ENCODE results near the gene PLA2G2C.

DNA sequence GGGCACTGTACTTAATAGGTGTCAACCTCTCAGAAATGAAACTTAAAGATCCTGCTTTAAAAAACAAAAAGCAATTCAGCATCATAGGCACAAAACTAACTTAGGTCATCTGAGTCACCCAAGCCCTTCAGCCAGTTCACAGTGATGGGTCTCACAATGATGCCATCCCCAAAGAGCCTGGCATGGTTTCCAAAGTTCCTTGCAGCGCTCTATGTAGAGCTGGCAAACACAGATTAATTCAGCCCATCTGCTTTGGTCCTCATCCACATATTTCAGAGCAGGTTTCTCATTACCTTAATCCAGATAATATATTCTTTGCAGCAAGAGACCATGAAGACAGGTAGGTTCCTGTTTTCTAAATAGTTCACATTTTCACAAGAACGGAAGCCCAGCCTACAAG is 14.6 kb upstream of the PLA2G2C start:
- TF ChIP-seq ZNF274 (IDR thresholded peaks at IDR 0.05; ENCODE audit: borderline replicate concordance, extremely low read depth, low read length), result no peak
- TF ChIP-seq, protein P1, sequence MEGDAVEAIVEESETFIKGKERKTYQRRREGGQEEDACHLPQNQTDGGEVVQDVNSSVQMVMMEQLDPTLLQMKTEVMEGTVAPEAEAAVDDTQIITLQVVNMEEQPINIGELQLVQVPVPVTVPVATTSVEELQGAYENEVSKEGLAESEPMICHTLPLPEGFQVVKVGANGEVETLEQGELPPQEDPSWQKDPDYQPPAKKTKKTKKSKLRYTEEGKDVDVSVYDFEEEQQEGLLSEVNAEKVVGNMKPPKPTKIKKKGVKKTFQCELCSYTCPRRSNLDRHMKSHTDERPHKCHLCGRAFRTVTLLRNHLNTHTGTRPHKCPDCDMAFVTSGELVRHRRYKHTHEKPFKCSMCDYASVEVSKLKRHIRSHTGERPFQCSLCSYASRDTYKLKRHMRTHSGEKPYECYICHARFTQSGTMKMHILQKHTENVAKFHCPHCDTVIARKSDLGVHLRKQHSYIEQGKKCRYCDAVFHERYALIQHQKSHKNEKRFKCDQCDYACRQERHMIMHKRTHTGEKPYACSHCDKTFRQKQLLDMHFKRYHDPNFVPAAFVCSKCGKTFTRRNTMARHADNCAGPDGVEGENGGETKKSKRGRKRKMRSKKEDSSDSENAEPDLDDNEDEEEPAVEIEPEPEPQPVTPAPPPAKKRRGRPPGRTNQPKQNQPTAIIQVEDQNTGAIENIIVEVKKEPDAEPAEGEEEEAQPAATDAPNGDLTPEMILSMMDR (IDR thresholded peaks at IDR 0.05; ENCODE audit: control extremely low read depth in 1 of 3, insufficient read depth in 1 of 3, low read depth in 1 of 3, low read length in 3 of 3), result no peak

Data from H1 (cell line).